ENCODE data around the gene PCDHB5. TPM values are rescaled to one million over a fixed set of nuclear protein-coding genes. Genes with fewer than 3 reads are reported as not detected.
"Not testable (repeated sequence)": the region's sequence is repeated elsewhere in the genome, so short reads cannot be mapped to it uniquely, and the experiment has no call there.

Gene PCDHB5
- total and polyA plus RNA-seq, 9 donors = 2.7 to 4.6 (median 3.4) TPM

- H3K9me3 ChIP-seq (replicated peaks; ENCODE audit: control insufficient read depth, low read depth, low read length) = peaks cover 16% of the 10 kb centered on the region
Measured at GRCh38 chr5:141105350-141105749, 29.7 kb upstream of the PCDHB5 start.

GRCh38 chr5:141119250-141119649 is 15.8 kb upstream of the PCDHB5 start:
- Histone ChIP-seq H3K4me1 (ENCODE audit: control insufficient read depth, insufficient read depth, low read length) (no peaks in the 10 kb centered on the region), H3K36me3 (ENCODE audit: control insufficient read depth, insufficient read depth, low read length) (no peaks in the 10 kb centered on the region), H3K4me3 (ENCODE audit: low read length) (no peak overlapping the region), H3K27me3 (ENCODE audit: control insufficient read depth, insufficient read depth, low read length) (peaks cover 7% of the 10 kb centered on the region), H3K27ac (ENCODE audit: low read length) (no peak overlapping the region), H3K9me3 (replicated peaks; ENCODE audit: control insufficient read depth, low read depth, low read length) (peaks cover 13% of the 10 kb centered on the region)
- WGBS (ENCODE audit: insufficient coverage) = no CpG with 5 or more reads among the region's 2 CpGs
- DNase-seq = no peak

More at GRCh38 chr5:141105350-141105749, 29.7 kb upstream of the PCDHB5 start:
- no CpG with 5 or more reads among the region's 2 CpGs for WGBS (ENCODE audit: insufficient coverage)
- Histone ChIP-seq H3K27me3 (ENCODE audit: control insufficient read depth, insufficient read depth, low read length) (peaks cover 5% of the 10 kb centered on the region), H3K4me3 (ENCODE audit: low read length) (no peak overlapping the region), H3K27ac (ENCODE audit: low read length) (no peak overlapping the region), H3K36me3 (ENCODE audit: control insufficient read depth, insufficient read depth, low read length) (no peaks in the 10 kb centered on the region), H3K4me1 (ENCODE audit: control insufficient read depth, insufficient read depth, low read length) (no peaks in the 10 kb centered on the region)
- DNase-seq = no peak

- no peaks in the 10 kb centered on the region for H3K36me3 ChIP-seq (ENCODE audit: control insufficient read depth, insufficient read depth, low read length)
- peak within 1 kb of the TSS; percentile 18 for H3K4me3 ChIP-seq (ENCODE audit: low read length)
- DNase-seq = peak; percentile 54
- H3K27ac ChIP-seq (ENCODE audit: low read length) = peak within 1 kb of the TSS; percentile 1
- 33% methylated on average over 8 of the region's 16 CpGs for WGBS (ENCODE audit: insufficient coverage)
- H3K4me1 ChIP-seq (ENCODE audit: control insufficient read depth, insufficient read depth, low read length) = no peaks in the 10 kb centered on the region
- peaks cover 17% of the 10 kb centered on the region for H3K9me3 ChIP-seq (replicated peaks; ENCODE audit: control insufficient read depth, low read depth, low read length)
- peaks cover 7% of the 10 kb centered on the region for H3K27me3 ChIP-seq (ENCODE audit: control insufficient read depth, insufficient read depth, low read length)
Measured at GRCh38 chr5:141121563-141121962, 13.4 kb upstream of the PCDHB5 start, which contains the start of gene PCDHB4. PCDHB4 (plus strand) TSS chr5:141121818; CDS start chr5:141121999, 181 bp downstream.

- 22% methylated on average over 9 of the region's 12 CpGs for WGBS (ENCODE audit: insufficient coverage)
- DNase-seq = peak; percentile 15
- Histone ChIP-seq H3K27ac (ENCODE audit: low read length) (peak overlapping the region; percentile 1), H3K9me3 (replicated peaks; ENCODE audit: control insufficient read depth, low read depth, low read length) (peaks cover 14% of the 10 kb centered on the region), H3K4me1 (ENCODE audit: control insufficient read depth, insufficient read depth, low read length) (no peaks in the 10 kb centered on the region), H3K27me3 (ENCODE audit: control insufficient read depth, insufficient read depth, low read length) (peaks cover 7% of the 10 kb centered on the region), H3K36me3 (ENCODE audit: control insufficient read depth, insufficient read depth, low read length) (no peaks in the 10 kb centered on the region), H3K4me3 (ENCODE audit: low read length) (peak overlapping the region; percentile 18)
Measured at GRCh38 chr5:141121985-141122384, 13.0 kb upstream of the PCDHB5 start.

- WGBS (ENCODE audit: insufficient coverage) = 31% methylated on average over 31 of the region's 73 CpGs
- H3K27ac ChIP-seq (ENCODE audit: low read length); H3K36me3 ChIP-seq (ENCODE audit: control insufficient read depth, insufficient read depth, low read length); DNase-seq; H3K4me1 ChIP-seq (ENCODE audit: control insufficient read depth, insufficient read depth, low read length); H3K4me3 ChIP-seq (ENCODE audit: low read length); H3K27me3 ChIP-seq (ENCODE audit: control insufficient read depth, insufficient read depth, low read length): not testable (repeated sequence)
- peaks cover 13% of the 10 kb centered on the region for H3K9me3 ChIP-seq (replicated peaks; ENCODE audit: control insufficient read depth, low read depth, low read length)
Measured at GRCh38 chr5:141123396-141124135, 11.4 kb upstream of the PCDHB5 start.

GRCh38 chr5:141127305-141127704 is 7.7 kb upstream of the PCDHB5 start:
- Histone ChIP-seq H3K4me1 (ENCODE audit: control insufficient read depth, insufficient read depth, low read length) (no peaks in the 10 kb centered on the region), H3K27me3 (ENCODE audit: control insufficient read depth, insufficient read depth, low read length) (peaks cover 2% of the 10 kb centered on the region), H3K36me3 (ENCODE audit: control insufficient read depth, insufficient read depth, low read length) (no peaks in the 10 kb centered on the region), H3K9me3 (replicated peaks; ENCODE audit: control insufficient read depth, low read depth, low read length) (peaks cover 12% of the 10 kb centered on the region), H3K27ac (ENCODE audit: low read length) (no peak overlapping the region), H3K4me3 (ENCODE audit: low read length) (no peak overlapping the region)
- WGBS (ENCODE audit: insufficient coverage) = no CpG with 5 or more reads among the region's 1 CpG
- no peak for DNase-seq

- WGBS (ENCODE audit: insufficient coverage) = 37% methylated on average over 14 of the region's 19 CpGs
- no peaks in the 10 kb centered on the region for H3K4me1 ChIP-seq (ENCODE audit: control insufficient read depth, insufficient read depth, low read length)
- no peaks in the 10 kb centered on the region for H3K36me3 ChIP-seq (ENCODE audit: control insufficient read depth, insufficient read depth, low read length)
- DNase-seq = no peak
- peak overlapping the region; percentile 29 for H3K4me3 ChIP-seq (ENCODE audit: low read length)
- H3K9me3 ChIP-seq (replicated peaks; ENCODE audit: control insufficient read depth, low read depth, low read length) = peaks cover 36% of the 10 kb centered on the region
- no peak overlapping the region for H3K27ac ChIP-seq (ENCODE audit: low read length)
- H3K27me3 ChIP-seq (ENCODE audit: control insufficient read depth, insufficient read depth, low read length) = peaks cover 6% of the 10 kb centered on the region
Measured at GRCh38 chr5:141135718-141136266, 786 bp downstream of the PCDHB5 start.

GRCh38 chr5:141137346-141137745 is 2.3 kb downstream of the PCDHB5 start:
- not testable (repeated sequence) for H3K4me3 ChIP-seq (ENCODE audit: low read length); H3K36me3 ChIP-seq (ENCODE audit: control insufficient read depth, insufficient read depth, low read length); H3K27me3 ChIP-seq (ENCODE audit: control insufficient read depth, insufficient read depth, low read length); H3K27ac ChIP-seq (ENCODE audit: low read length); DNase-seq; H3K4me1 ChIP-seq (ENCODE audit: control insufficient read depth, insufficient read depth, low read length)
- peaks cover 36% of the 10 kb centered on the region for H3K9me3 ChIP-seq (replicated peaks; ENCODE audit: control insufficient read depth, low read depth, low read length)
- WGBS (ENCODE audit: insufficient coverage) = 47% methylated on average over 22 of the region's 34 CpGs

- 10% methylated on average over 12 of the region's 18 CpGs for WGBS (ENCODE audit: insufficient coverage)
Measured at GRCh38 chr5:141149812-141150211, 14.8 kb downstream of the PCDHB5 start, which contains the start of gene PCDHB6. PCDHB6 (plus strand) TSS chr5:141150057; CDS start chr5:141150258, 201 bp downstream.

GRCh38 chr5:141150224-141150992 is 15.4 kb downstream of the PCDHB5 start:
- H3K9me3 ChIP-seq (replicated peaks; ENCODE audit: control insufficient read depth, low read depth, low read length) = peaks cover 24% of the 10 kb centered on the region
- 34% methylated on average over 28 of the region's 33 CpGs for WGBS (ENCODE audit: insufficient coverage)
- H3K27me3 ChIP-seq (ENCODE audit: control insufficient read depth, insufficient read depth, low read length) = peaks cover 9% of the 10 kb centered on the region
- H3K4me3 ChIP-seq (ENCODE audit: low read length) = no peak overlapping the region
- DNase-seq = no peak
- H3K36me3 ChIP-seq (ENCODE audit: control insufficient read depth, insufficient read depth, low read length) = no peaks in the 10 kb centered on the region
- H3K4me1 ChIP-seq (ENCODE audit: control insufficient read depth, insufficient read depth, low read length) = no peaks in the 10 kb centered on the region
- no peak overlapping the region for H3K27ac ChIP-seq (ENCODE audit: low read length)

More at GRCh38 chr5:141149812-141150211, 14.8 kb downstream of the PCDHB5 start, which contains the start of gene PCDHB6:
- DNase-seq = peak; percentile 11
- Histone ChIP-seq H3K27me3 (ENCODE audit: control insufficient read depth, insufficient read depth, low read length) (peaks cover 9% of the 10 kb centered on the region), H3K36me3 (ENCODE audit: control insufficient read depth, insufficient read depth, low read length) (no peaks in the 10 kb centered on the region), H3K27ac (ENCODE audit: low read length) (no peak within 1 kb of the TSS), H3K9me3 (replicated peaks; ENCODE audit: control insufficient read depth, low read depth, low read length) (peaks cover 23% of the 10 kb centered on the region), H3K4me1 (ENCODE audit: control insufficient read depth, insufficient read depth, low read length) (no peaks in the 10 kb centered on the region), H3K4me3 (ENCODE audit: low read length) (no peak within 1 kb of the TSS)
